Urothelium cell line (cell line): Measurements from ENCODE around the gene RBM45.
"Not testable (repeated sequence)": the region's sequence is repeated elsewhere in the genome, so short reads cannot be mapped to it uniquely, and the experiment has no call there.

ENCODE experiments used
- DNase-seq: peaks from one replicate; pipeline ENCODE4 v3.0.0; 2011; ENCODE audit warnings: low spot score, mixed read lengths
- FAIRE-seq: peaks from 2 replicates; lab custom pipeline; 2011; peaks lifted over from hg19 to GRCh38; lab: Jason Lieb, UNC

The RBM45 gene

GRCh38 chr2:178112202-178113152, at the start of gene RBM45:
Gene RBM45, plus strand, starts transcription at chr2:178112437. Its CDS starts 110 bp downstream, at chr2:178112547.
- peak; percentile 93 for DNase-seq
- FAIRE-seq, result no peak

- FAIRE-seq, result no peak
- no peak for DNase-seq
Measured at GRCh38 chr2:178066324-178066723, 45.9 kb upstream of the RBM45 start.

- no peak for FAIRE-seq
- DNase-seq, result no peak
Measured at GRCh38 chr2:178066890-178067669, 45.2 kb upstream of the RBM45 start.

GRCh38 chr2:178068823-178069454, 43.3 kb upstream of the RBM45 start:
- no peak for DNase-seq
- FAIRE-seq, result no peak

GRCh38 chr2:178069551-178069950, 42.7 kb upstream of the RBM45 start:
- FAIRE-seq (no peak), DNase-seq (no peak)

GRCh38 chr2:178070824-178071223, 41.4 kb upstream of the RBM45 start:
- DNase-seq, result no peak
- no peak for FAIRE-seq

- no peak for FAIRE-seq
- DNase-seq, result no peak
Measured at GRCh38 chr2:178072000-178072382, 40.2 kb upstream of the RBM45 start.

- peak; percentile 48 for FAIRE-seq
- DNase-seq, result peak; percentile 88
Measured at GRCh38 chr2:178072383-178073301, 39.6 kb upstream of the RBM45 start, which contains the start of gene PDE11A. Gene PDE11A, minus strand, starts transcription at chr2:178072777. Its CDS starts 340 bp downstream, at chr2:178072437.

GRCh38 chr2:178074123-178075005, 37.9 kb upstream of the RBM45 start:
- FAIRE-seq, result no peak
- DNase-seq, result peak; percentile 19

GRCh38 chr2:178075006-178075326, 37.3 kb upstream of the RBM45 start:
- no peak for DNase-seq
- no peak for FAIRE-seq

- FAIRE-seq (no peak), DNase-seq (no peak)
Measured at GRCh38 chr2:178076130-178076529, 36.1 kb upstream of the RBM45 start.

- not testable (repeated sequence) for DNase-seq, FAIRE-seq
Measured at GRCh38 chr2:178079279-178079678, 33.0 kb upstream of the RBM45 start.

- FAIRE-seq (no peak), DNase-seq (no peak)
Measured at GRCh38 chr2:178082408-178083045, 29.7 kb upstream of the RBM45 start.

- DNase-seq (no peak), FAIRE-seq (no peak)
Measured at GRCh38 chr2:178084273-178084672, 28.0 kb upstream of the RBM45 start.

- no peak for DNase-seq
- FAIRE-seq, result no peak
Measured at GRCh38 chr2:178088774-178089270, 23.4 kb upstream of the RBM45 start.

GRCh38 chr2:178093471-178093870, 18.8 kb upstream of the RBM45 start:
- DNase-seq, result no peak
- no peak for FAIRE-seq

- DNase-seq, result no peak
- FAIRE-seq, result no peak
Measured at GRCh38 chr2:178101321-178102079, 10.7 kb upstream of the RBM45 start.

- DNase-seq, result no peak
- FAIRE-seq, result no peak
Measured at GRCh38 chr2:178105566-178105965, 6.7 kb upstream of the RBM45 start.
